ENCODE data around the gene RFX4.
A peak's percentile ranks its signal among the peaks of the same experiment; 100 is the strongest.

The RFX4 gene

GRCh38 chr12:106739815-106740530 lies 157.2 kb downstream of the RFX4 start:
- no peaks in the 10 kb centered on the region for H3K36me3 ChIP-seq
- H4K20me1 ChIP-seq = no peaks in the 10 kb centered on the region
- H3K27ac ChIP-seq = no peak overlapping the region
- H3K27me3 ChIP-seq = no peaks in the 10 kb centered on the region
- no peak overlapping the region for H3K4me2 ChIP-seq
- TF ChIP-seq Cebpa-rat (IDR thresholded peaks at IDR 0.05) = no peak
- H3K9ac ChIP-seq = no peak overlapping the region
- no peaks in the 10 kb centered on the region for H3K4me1 ChIP-seq
- H3K4me3 ChIP-seq = no peak overlapping the region
- H3K9me3 ChIP-seq = no peaks in the 10 kb centered on the region

- no peak overlapping the region for H3K4me3 ChIP-seq
- no peak for TF ChIP-seq Cebpa-rat (IDR thresholded peaks at IDR 0.05)
- no peaks in the 10 kb centered on the region for H3K36me3 ChIP-seq
- no peaks in the 10 kb centered on the region for H4K20me1 ChIP-seq
- no peaks in the 10 kb centered on the region for H3K9me3 ChIP-seq
- no peak overlapping the region for H3K9ac ChIP-seq
- no peak overlapping the region for H3K27ac ChIP-seq
- H3K4me2 ChIP-seq = no peak overlapping the region
- H3K27me3 ChIP-seq = no peaks in the 10 kb centered on the region
- no peaks in the 10 kb centered on the region for H3K4me1 ChIP-seq
Measured at GRCh38 chr12:106740818-106741217, 158.0 kb downstream of the RFX4 start.

- Histone ChIP-seq H3K4me3 (no peak overlapping the region), H3K4me2 (no peak overlapping the region), H3K27ac (no peak overlapping the region), H3K9me3 (no peaks in the 10 kb centered on the region), H3K36me3 (no peaks in the 10 kb centered on the region), H3K9ac (no peak overlapping the region), H3K27me3 (no peaks in the 10 kb centered on the region), H4K20me1 (no peaks in the 10 kb centered on the region), H3K4me1 (no peaks in the 10 kb centered on the region)
- TF ChIP-seq Cebpa-rat (IDR thresholded peaks at IDR 0.05) = no peak
Measured at GRCh38 chr12:106741247-106741646, 158.4 kb downstream of the RFX4 start.

GRCh38 chr12:106743270-106743988 lies 160.6 kb downstream of the RFX4 start:
- Histone ChIP-seq H3K36me3 (no peaks in the 10 kb centered on the region), H3K27ac (no peak overlapping the region), H3K9me3 (no peaks in the 10 kb centered on the region), H3K4me3 (no peak overlapping the region), H3K9ac (no peak overlapping the region), H3K4me2 (no peak overlapping the region), H3K27me3 (no peaks in the 10 kb centered on the region), H3K4me1 (peaks cover 13% of the 10 kb centered on the region), H4K20me1 (no peaks in the 10 kb centered on the region)
- no peak for TF ChIP-seq Cebpa-rat (IDR thresholded peaks at IDR 0.05)

- peaks cover 25% of the 10 kb centered on the region for H3K4me1 ChIP-seq
- H3K9ac ChIP-seq = no peak overlapping the region
- H3K4me2 ChIP-seq = no peak overlapping the region
- no peaks in the 10 kb centered on the region for H4K20me1 ChIP-seq
- H3K36me3 ChIP-seq = no peaks in the 10 kb centered on the region
- H3K27ac ChIP-seq = no peak overlapping the region
- no peak overlapping the region for H3K4me3 ChIP-seq
- H3K9me3 ChIP-seq = no peaks in the 10 kb centered on the region
- no peaks in the 10 kb centered on the region for H3K27me3 ChIP-seq
- TF ChIP-seq Cebpa-rat (IDR thresholded peaks at IDR 0.05) = no peak
Measured at GRCh38 chr12:106744600-106744999, 161.8 kb downstream of the RFX4 start.

- H3K4me2 ChIP-seq = no peak overlapping the region
- TF ChIP-seq Cebpa-rat (IDR thresholded peaks at IDR 0.05) = no peak
Measured at GRCh38 chr12:106745181-106745745, 162.5 kb downstream of the RFX4 start.

GRCh38 chr12:106747973-106748436 lies 165.2 kb downstream of the RFX4 start:
- Histone ChIP-seq H3K36me3 (no peaks in the 10 kb centered on the region), H3K9me3 (peaks cover 9% of the 10 kb centered on the region)
- peak; percentile 50; the same call in 1 of the 2 replicates for TF ChIP-seq Cebpa-rat (IDR thresholded peaks at IDR 0.05)

More at GRCh38 chr12:106745181-106745745, 162.5 kb downstream of the RFX4 start:
- Histone ChIP-seq H3K9ac (no peak overlapping the region), H3K36me3 (no peaks in the 10 kb centered on the region), H3K9me3 (no peaks in the 10 kb centered on the region), H3K4me1 (peaks cover 30% of the 10 kb centered on the region), H4K20me1 (no peaks in the 10 kb centered on the region), H3K27me3 (no peaks in the 10 kb centered on the region), H3K27ac (no peak overlapping the region), H3K4me3 (no peak overlapping the region)

GRCh38 chr12:106750524-106750923 lies 167.7 kb downstream of the RFX4 start:
- Histone ChIP-seq H3K36me3 (no peaks in the 10 kb centered on the region), H4K20me1 (no peaks in the 10 kb centered on the region), H3K9ac (no peak overlapping the region), H3K27ac (no peak overlapping the region), H3K4me1 (peaks cover 42% of the 10 kb centered on the region), H3K4me2 (no peak overlapping the region), H3K4me3 (no peak overlapping the region), H3K27me3 (no peaks in the 10 kb centered on the region), H3K9me3 (peaks cover 12% of the 10 kb centered on the region)
- TF ChIP-seq Cebpa-rat (IDR thresholded peaks at IDR 0.05) = no peak

More at GRCh38 chr12:106747973-106748436, 165.2 kb downstream of the RFX4 start:
- Histone ChIP-seq H3K4me3 (no peak overlapping the region), H3K27ac (no peak overlapping the region; the same call in 1 of the 2 replicates), H4K20me1 (no peaks in the 10 kb centered on the region), H3K9ac (no peak overlapping the region), H3K27me3 (no peaks in the 10 kb centered on the region), H3K4me2 (peak overlapping the region; percentile 50), H3K4me1 (peaks cover 30% of the 10 kb centered on the region)

- H3K9ac ChIP-seq = no peak overlapping the region
- no peaks in the 10 kb centered on the region for H3K27me3 ChIP-seq
- H3K27ac ChIP-seq = no peak overlapping the region
- H3K36me3 ChIP-seq = no peaks in the 10 kb centered on the region
- peaks cover 29% of the 10 kb centered on the region for H3K4me1 ChIP-seq
- no peak for TF ChIP-seq Cebpa-rat (IDR thresholded peaks at IDR 0.05)
- peaks cover 12% of the 10 kb centered on the region for H3K9me3 ChIP-seq
- no peak overlapping the region for H3K4me3 ChIP-seq
- H3K4me2 ChIP-seq = peak overlapping the region; percentile 29
- H4K20me1 ChIP-seq = no peaks in the 10 kb centered on the region
Measured at GRCh38 chr12:106753526-106753925, 170.7 kb downstream of the RFX4 start.

GRCh38 chr12:106754331-106754730 lies 171.5 kb downstream of the RFX4 start:
- H3K36me3 ChIP-seq = no peaks in the 10 kb centered on the region
- TF ChIP-seq Cebpa-rat (IDR thresholded peaks at IDR 0.05) = no peak
- H3K9ac ChIP-seq = no peak overlapping the region
- H4K20me1 ChIP-seq = no peaks in the 10 kb centered on the region
- H3K4me3 ChIP-seq = no peak overlapping the region
- H3K27me3 ChIP-seq = no peaks in the 10 kb centered on the region
- peaks cover 12% of the 10 kb centered on the region for H3K9me3 ChIP-seq
- peak overlapping the region; percentile 29; the same call in 1 of the 2 replicates for H3K4me2 ChIP-seq
- H3K4me1 ChIP-seq = peaks cover 29% of the 10 kb centered on the region
- no peak overlapping the region for H3K27ac ChIP-seq

Measured in BLaER1 (cell line).